HEK293 (cell line): Measurements from ENCODE around the gene SERGEF.

Source experiments
- GFI1B ChIP-seq: fragments of 450-650 bp; formaldehyde crosslinking; IDR thresholded peaks from 2 replicates; pipeline ENCODE4 v1.5.1; 2016; ENCODE audit warnings: missing biosample characterization, missing genetic modification characterization
- SP2 ChIP-seq: fragments of 450-650 bp; formaldehyde crosslinking; IDR thresholded peaks from 2 replicates; pipeline ENCODE4 v1.5.1; 2016; ENCODE audit warnings: missing biosample characterization, missing genetic modification characterization
- SP3 ChIP-seq: fragments of 450-650 bp; formaldehyde crosslinking; IDR thresholded peaks from 2 replicates; pipeline ENCODE4 v1.5.1; 2016; ENCODE audit warnings: missing biosample characterization, missing genetic modification characterization
- SP7 ChIP-seq: fragments of 450-650 bp; formaldehyde crosslinking; IDR thresholded peaks from 2 replicates; pipeline ENCODE4 v1.5.1; 2016; ENCODE audit warnings: missing biosample characterization, missing genetic modification characterization
- ZBTB48 ChIP-seq: fragments of 450-650 bp; formaldehyde crosslinking; IDR thresholded peaks from 2 replicates; pipeline ENCODE4 v1.5.1; 2016; ENCODE audit warnings: missing biosample characterization, missing genetic modification characterization
- ZBTB8A ChIP-seq: fragments of 450-650 bp; formaldehyde crosslinking; IDR thresholded peaks from 2 replicates; pipeline ENCODE4 v1.5.1; 2016; ENCODE audit warnings: missing biosample characterization, missing genetic modification characterization
- ZFP41 ChIP-seq: fragments of 450-650 bp; formaldehyde crosslinking; IDR thresholded peaks from 2 replicates; pipeline ENCODE4 v1.5.1; 2016; ENCODE audit warnings: missing biosample characterization, missing genetic modification characterization, borderline replicate concordance
- ZNF23 ChIP-seq: fragments of 450-650 bp; formaldehyde crosslinking; IDR thresholded peaks from 2 replicates; pipeline ENCODE4 v1.5.1; 2016; ENCODE audit warnings: missing biosample characterization, missing genetic modification characterization, borderline replicate concordance
- ZNF623 ChIP-seq: fragments of 450-650 bp; formaldehyde crosslinking; IDR thresholded peaks from 2 replicates; pipeline ENCODE4 v1.5.1; 2016; ENCODE audit warnings: missing biosample characterization, missing genetic modification characterization
- ZNF660 ChIP-seq: fragments of 450-650 bp; IDR thresholded peaks from 2 replicates; pipeline ENCODE4 v1.5.1; 2018; ENCODE audit warnings: missing biosample characterization, mild to moderate bottlenecking, missing genetic modification characterization
- ZNF701 ChIP-seq: fragments of 450-650 bp; formaldehyde crosslinking; IDR thresholded peaks from 2 replicates; pipeline ENCODE4 v1.5.1; 2016; ENCODE audit warnings: missing biosample characterization, missing genetic modification characterization
- TF ChIP-seq, protein P1 (sequence below): fragments of 450-650 bp; formaldehyde crosslinking; IDR thresholded peaks from 2 replicates; pipeline ENCODE4 v1.5.1; 2016; ENCODE audit warnings: missing biosample characterization, missing genetic modification characterization
- TF ChIP-seq, protein P2 (sequence below): fragments of 450-650 bp; formaldehyde crosslinking; IDR thresholded peaks from 2 replicates; pipeline ENCODE4 v1.5.1; 2016; ENCODE audit warnings: missing biosample characterization, missing genetic modification characterization

DNA sequence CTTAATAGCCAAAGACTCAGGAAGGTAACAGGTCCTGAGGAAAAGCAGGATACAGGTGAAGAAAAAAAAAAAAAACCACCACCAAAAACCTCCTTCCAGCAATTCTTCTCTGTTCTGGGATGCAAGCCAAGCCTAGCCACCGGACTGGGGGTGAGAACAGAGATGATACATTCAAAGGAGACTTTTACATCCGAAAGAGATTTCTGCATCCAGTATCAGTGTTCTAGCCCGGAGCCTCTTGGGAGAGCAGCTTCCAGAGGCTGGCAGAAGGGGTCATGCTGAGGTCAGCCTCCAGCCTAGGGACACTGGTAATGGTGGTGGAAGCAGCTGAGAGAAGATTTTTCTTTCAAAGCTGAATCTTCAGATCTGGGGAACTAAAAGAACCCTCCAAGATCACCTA is 202.1 kb downstream of the SERGEF start:
- TF ChIP-seq ZFP41 (tag by site-specific recombination): no peak
- TF ChIP-seq, protein P1, sequence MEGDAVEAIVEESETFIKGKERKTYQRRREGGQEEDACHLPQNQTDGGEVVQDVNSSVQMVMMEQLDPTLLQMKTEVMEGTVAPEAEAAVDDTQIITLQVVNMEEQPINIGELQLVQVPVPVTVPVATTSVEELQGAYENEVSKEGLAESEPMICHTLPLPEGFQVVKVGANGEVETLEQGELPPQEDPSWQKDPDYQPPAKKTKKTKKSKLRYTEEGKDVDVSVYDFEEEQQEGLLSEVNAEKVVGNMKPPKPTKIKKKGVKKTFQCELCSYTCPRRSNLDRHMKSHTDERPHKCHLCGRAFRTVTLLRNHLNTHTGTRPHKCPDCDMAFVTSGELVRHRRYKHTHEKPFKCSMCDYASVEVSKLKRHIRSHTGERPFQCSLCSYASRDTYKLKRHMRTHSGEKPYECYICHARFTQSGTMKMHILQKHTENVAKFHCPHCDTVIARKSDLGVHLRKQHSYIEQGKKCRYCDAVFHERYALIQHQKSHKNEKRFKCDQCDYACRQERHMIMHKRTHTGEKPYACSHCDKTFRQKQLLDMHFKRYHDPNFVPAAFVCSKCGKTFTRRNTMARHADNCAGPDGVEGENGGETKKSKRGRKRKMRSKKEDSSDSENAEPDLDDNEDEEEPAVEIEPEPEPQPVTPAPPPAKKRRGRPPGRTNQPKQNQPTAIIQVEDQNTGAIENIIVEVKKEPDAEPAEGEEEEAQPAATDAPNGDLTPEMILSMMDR (tag by site-specific recombination): no peak
- TF ChIP-seq, protein P2, sequence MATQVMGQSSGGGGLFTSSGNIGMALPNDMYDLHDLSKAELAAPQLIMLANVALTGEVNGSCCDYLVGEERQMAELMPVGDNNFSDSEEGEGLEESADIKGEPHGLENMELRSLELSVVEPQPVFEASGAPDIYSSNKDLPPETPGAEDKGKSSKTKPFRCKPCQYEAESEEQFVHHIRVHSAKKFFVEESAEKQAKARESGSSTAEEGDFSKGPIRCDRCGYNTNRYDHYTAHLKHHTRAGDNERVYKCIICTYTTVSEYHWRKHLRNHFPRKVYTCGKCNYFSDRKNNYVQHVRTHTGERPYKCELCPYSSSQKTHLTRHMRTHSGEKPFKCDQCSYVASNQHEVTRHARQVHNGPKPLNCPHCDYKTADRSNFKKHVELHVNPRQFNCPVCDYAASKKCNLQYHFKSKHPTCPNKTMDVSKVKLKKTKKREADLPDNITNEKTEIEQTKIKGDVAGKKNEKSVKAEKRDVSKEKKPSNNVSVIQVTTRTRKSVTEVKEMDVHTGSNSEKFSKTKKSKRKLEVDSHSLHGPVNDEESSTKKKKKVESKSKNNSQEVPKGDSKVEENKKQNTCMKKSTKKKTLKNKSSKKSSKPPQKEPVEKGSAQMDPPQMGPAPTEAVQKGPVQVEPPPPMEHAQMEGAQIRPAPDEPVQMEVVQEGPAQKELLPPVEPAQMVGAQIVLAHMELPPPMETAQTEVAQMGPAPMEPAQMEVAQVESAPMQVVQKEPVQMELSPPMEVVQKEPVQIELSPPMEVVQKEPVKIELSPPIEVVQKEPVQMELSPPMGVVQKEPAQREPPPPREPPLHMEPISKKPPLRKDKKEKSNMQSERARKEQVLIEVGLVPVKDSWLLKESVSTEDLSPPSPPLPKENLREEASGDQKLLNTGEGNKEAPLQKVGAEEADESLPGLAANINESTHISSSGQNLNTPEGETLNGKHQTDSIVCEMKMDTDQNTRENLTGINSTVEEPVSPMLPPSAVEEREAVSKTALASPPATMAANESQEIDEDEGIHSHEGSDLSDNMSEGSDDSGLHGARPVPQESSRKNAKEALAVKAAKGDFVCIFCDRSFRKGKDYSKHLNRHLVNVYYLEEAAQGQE (tag by site-specific recombination): no peak
- no peak for TF ChIP-seq ZNF701 (tag by site-specific recombination)
- TF ChIP-seq ZNF23 (tag by site-specific recombination): no peak
- TF ChIP-seq ZNF623 (tag by site-specific recombination): no peak
- no peak for TF ChIP-seq ZBTB48 (tag by site-specific recombination)
- TF ChIP-seq SP3 (tag by site-specific recombination): no peak
- TF ChIP-seq ZBTB8A (tag by site-specific recombination): no peak
- TF ChIP-seq ZNF660 (tag by site-specific recombination): no peak
- TF ChIP-seq SP7 (tag by site-specific recombination): no peak
- TF ChIP-seq SP2: no peak
- no peak for TF ChIP-seq GFI1B
